SK-N-SH treated with all-trans-retinoic acid at 6 μM for 48 hours (cell line): ENCODE results near the gene IL36RN.

Experiments used
- ATAC-seq: fragments of 200-7000 bp; cut with Tn5 transposase; 3 replicates; pipeline ENCODE4 v1.9.1; 2020; ENCODE audit warnings: mild to moderate bottlenecking, moderate library complexity
- ARNTL ChIP-seq: fragments of 450-650 bp; formaldehyde crosslinking; IDR thresholded peaks from 2 replicates; pipeline ENCODE4 v1.5.0; 2020; ENCODE audit warnings: low read depth, mild to moderate bottlenecking, moderate library complexity, borderline replicate concordance
- BACH2 ChIP-seq: fragments of 250-450 bp; sonication (Bioruptor Pico); IDR thresholded peaks from 2 replicates; pipeline ENCODE4 v1.9.0; 2021; ENCODE audit warnings: mild to moderate bottlenecking, borderline replicate concordance
- CREB5 ChIP-seq: fragments of 250-450 bp; sonication (Bioruptor Pico); IDR thresholded peaks from 2 replicates; pipeline ENCODE4 v1.5.1; 2020; ENCODE audit warnings: low read depth, mild to moderate bottlenecking, moderate library complexity
- CSDC2 ChIP-seq: fragments of 250-450 bp; sonication (Bioruptor Pico); IDR thresholded peaks from 2 replicates; pipeline ENCODE4 v1.5.0; 2020; ENCODE audit warnings: mild to moderate bottlenecking, moderate library complexity
- ESRRG ChIP-seq: fragments of 250-450 bp; sonication (Bioruptor Pico); IDR thresholded peaks from 2 replicates; pipeline ENCODE4 v1.6.1; 2021; ENCODE audit warnings: mild to moderate bottlenecking
- GLIS3 ChIP-seq: fragments of 250-450 bp; sonication (Bioruptor Pico); IDR thresholded peaks from 2 replicates; pipeline ENCODE4 v1.5.0; 2020; ENCODE audit warnings: mild to moderate bottlenecking, moderate library complexity
- ISL1 ChIP-seq: fragments of 250-450 bp; sonication (Bioruptor Pico); IDR thresholded peaks from 2 replicates; pipeline ENCODE4 v2.1.2; 2022; ENCODE audit warnings: mild to moderate bottlenecking, moderate library complexity
- OSR1 ChIP-seq: fragments of 250-450 bp; sonication (Bioruptor Pico); IDR thresholded peaks from 2 replicates; pipeline ENCODE4 v1.8.0; 2022; ENCODE audit warnings: moderate library complexity, mild to moderate bottlenecking, inconsistent platforms
- PATZ1 ChIP-seq: fragments of 250-450 bp; sonication (Bioruptor Pico); IDR thresholded peaks from 2 replicates; pipeline ENCODE4 v1.8.0; 2020; ENCODE audit warnings: mild to moderate bottlenecking, moderate library complexity, borderline replicate concordance
- PPARA ChIP-seq: fragments of 250-450 bp; sonication (Bioruptor Pico); IDR thresholded peaks from 2 replicates; pipeline ENCODE4 v1.5.0; 2020; ENCODE audit warnings: mild to moderate bottlenecking, borderline replicate concordance
- RARB ChIP-seq: fragments of 250-450 bp; sonication (Bioruptor Pico); IDR thresholded peaks from 2 replicates; pipeline ENCODE4 v1.8.0; 2021; ENCODE audit warnings: mild to moderate bottlenecking, moderate library complexity
- SNAI2 ChIP-seq: fragments of 250-450 bp; sonication (Bioruptor Pico); IDR thresholded peaks from 2 replicates; pipeline ENCODE4 v1.5.0; 2020; ENCODE audit warnings: mild to moderate bottlenecking, moderate library complexity
- TCF4 ChIP-seq: fragments of 250-450 bp; sonication (Bioruptor Pico); IDR thresholded peaks from 2 replicates; pipeline ENCODE4 v1.8.0; 2021; ENCODE audit warnings: mild to moderate bottlenecking, moderate library complexity, borderline replicate concordance
- TOX ChIP-seq: fragments of 250-450 bp; sonication (Bioruptor Pico); IDR thresholded peaks from 2 replicates; pipeline ENCODE4 v1.8.0; 2021; ENCODE audit warnings: mild to moderate bottlenecking, moderate library complexity, borderline replicate concordance
- TSHZ2 ChIP-seq: fragments of 250-450 bp; sonication (Bioruptor Pico); IDR thresholded peaks from 2 replicates; pipeline ENCODE4 v1.5.0; 2020; ENCODE audit warnings: mild to moderate bottlenecking, moderate library complexity
- ZC3H10 ChIP-seq: fragments of 250-450 bp; sonication (Bioruptor Pico); IDR thresholded peaks from 2 replicates; pipeline ENCODE4 v1.5.1; 2021; ENCODE audit warnings: mild to moderate bottlenecking, moderate library complexity
- ZNF70 ChIP-seq: fragments of 450-650 bp; formaldehyde crosslinking; IDR thresholded peaks from 2 replicates; pipeline ENCODE4 v1.5.0; 2020; ENCODE audit warnings: mild to moderate bottlenecking, moderate library complexity
- ZNF8 ChIP-seq: fragments of 450-650 bp; formaldehyde crosslinking; IDR thresholded peaks from 2 replicates; pipeline ENCODE4 v1.5.0; 2020; ENCODE audit warnings: mild to moderate bottlenecking, moderate library complexity
- TF ChIP-seq, protein P1 (sequence below): fragments of 250-450 bp; sonication (Bioruptor Pico); IDR thresholded peaks from 2 replicates; pipeline ENCODE4 v1.5.1; 2021; ENCODE audit warnings: mild to moderate bottlenecking, moderate library complexity
- TF ChIP-seq, protein P2 (sequence below): fragments of 250-450 bp; sonication (Bioruptor Pico); IDR thresholded peaks from 2 replicates; pipeline ENCODE4 v1.8.0; 2021; ENCODE audit warnings: low read depth, mild to moderate bottlenecking, moderate library complexity, borderline replicate concordance

Gene IL36RN

GRCh38 chr2:113054066-113054465 lies 4.9 kb upstream of the IL36RN start:
- TF ChIP-seq ZNF70: no peak
- no peak for TF ChIP-seq CSDC2 (CRISPR knock-in tag)
- no peak for TF ChIP-seq PPARA (CRISPR knock-in tag)
- TF ChIP-seq ESRRG: no peak
- no peak for TF ChIP-seq ZNF8 (CRISPR knock-in tag)
- TF ChIP-seq, protein P1, sequence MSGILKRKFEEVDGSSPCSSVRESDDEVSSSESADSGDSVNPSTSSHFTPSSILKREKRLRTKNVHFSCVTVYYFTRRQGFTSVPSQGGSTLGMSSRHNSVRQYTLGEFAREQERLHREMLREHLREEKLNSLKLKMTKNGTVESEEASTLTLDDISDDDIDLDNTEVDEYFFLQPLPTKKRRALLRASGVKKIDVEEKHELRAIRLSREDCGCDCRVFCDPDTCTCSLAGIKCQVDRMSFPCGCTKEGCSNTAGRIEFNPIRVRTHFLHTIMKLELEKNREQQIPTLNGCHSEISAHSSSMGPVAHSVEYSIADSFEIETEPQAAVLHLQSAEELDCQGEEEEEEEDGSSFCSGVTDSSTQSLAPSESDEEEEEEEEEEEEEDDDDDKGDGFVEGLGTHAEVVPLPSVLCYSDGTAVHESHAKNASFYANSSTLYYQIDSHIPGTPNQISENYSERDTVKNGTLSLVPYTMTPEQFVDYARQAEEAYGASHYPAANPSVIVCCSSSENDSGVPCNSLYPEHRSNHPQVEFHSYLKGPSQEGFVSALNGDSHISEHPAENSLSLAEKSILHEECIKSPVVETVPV (CRISPR knock-in tag): no peak
- TF ChIP-seq TCF4: no peak
- TF ChIP-seq, protein P2, sequence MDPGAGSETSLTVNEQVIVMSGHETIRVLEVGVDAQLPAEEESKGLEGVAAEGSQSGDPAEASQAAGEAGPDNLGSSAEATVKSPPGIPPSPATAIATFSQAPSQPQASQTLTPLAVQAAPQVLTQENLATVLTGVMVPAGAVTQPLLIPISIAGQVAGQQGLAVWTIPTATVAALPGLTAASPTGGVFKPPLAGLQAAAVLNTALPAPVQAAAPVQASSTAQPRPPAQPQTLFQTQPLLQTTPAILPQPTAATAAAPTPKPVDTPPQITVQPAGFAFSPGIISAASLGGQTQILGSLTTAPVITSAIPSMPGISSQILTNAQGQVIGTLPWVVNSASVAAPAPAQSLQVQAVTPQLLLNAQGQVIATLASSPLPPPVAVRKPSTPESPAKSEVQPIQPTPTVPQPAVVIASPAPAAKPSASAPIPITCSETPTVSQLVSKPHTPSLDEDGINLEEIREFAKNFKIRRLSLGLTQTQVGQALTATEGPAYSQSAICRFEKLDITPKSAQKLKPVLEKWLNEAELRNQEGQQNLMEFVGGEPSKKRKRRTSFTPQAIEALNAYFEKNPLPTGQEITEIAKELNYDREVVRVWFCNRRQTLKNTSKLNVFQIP (CRISPR knock-in tag): no peak
- TF ChIP-seq, all 23 proteins: peak for 0
- ATAC-seq: no peak

DNA sequence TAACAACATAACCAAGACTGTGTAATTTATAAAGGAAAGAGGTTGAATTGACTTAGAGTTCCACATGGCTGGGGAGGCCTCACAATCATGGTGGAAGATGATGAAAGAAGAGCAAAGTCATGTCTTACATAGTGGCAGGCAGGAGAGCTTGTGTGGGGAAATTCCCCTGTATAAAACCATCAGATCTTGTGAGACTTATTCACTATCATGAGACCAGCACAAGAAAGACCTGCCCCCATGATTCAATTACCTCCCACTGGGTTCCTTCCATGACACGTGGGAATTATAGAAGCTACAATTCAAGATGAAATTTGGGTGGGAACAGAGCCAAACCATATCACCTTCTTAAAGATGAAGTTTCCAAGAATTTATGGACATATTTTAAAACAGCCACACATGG lies 2.5 kb upstream of the IL36RN start:
- TF ChIP-seq PATZ1 (no peak), ZNF70 (no peak)
- TF ChIP-seq, protein P1 (CRISPR knock-in tag): no peak
- ATAC-seq: no peak

DNA sequence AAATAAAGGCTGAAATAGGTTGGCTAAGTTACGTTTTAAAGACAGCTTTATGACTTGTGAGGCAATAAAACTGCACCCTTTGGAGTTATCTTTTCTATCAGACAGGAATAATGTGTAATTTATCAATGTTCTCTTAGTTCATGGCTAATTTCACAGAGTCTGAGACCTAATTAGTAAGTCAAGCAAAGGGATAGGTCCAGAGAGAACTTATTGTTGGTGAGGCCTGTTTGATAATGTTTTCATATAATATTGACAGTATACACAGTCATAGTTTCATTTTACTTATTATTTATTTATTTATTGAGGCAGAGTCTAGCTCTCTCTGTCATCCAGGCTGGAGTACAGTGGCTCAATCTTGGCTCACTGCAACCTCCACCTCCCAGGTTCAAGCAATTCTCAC lies 1.9 kb upstream of the IL36RN start:
- ATAC-seq: no peak
- TF ChIP-seq CSDC2 (CRISPR knock-in tag): no peak

- TF ChIP-seq BACH2 (CRISPR knock-in tag): no peak
- TF ChIP-seq ZNF8 (CRISPR knock-in tag): no peak
- no peak for ATAC-seq
Observed at GRCh38 chr2:113058411-113058994, 495 bp upstream of the IL36RN start.

- no peak for ATAC-seq
- TF ChIP-seq ZNF8 (CRISPR knock-in tag) (no peak), CSDC2 (CRISPR knock-in tag) (no peak), BACH2 (CRISPR knock-in tag) (no peak), CREB5 (CRISPR knock-in tag) (no peak), ARNTL (no peak), TSHZ2 (CRISPR knock-in tag) (no peak), SNAI2 (no peak), ESRRG (no peak), PPARA (CRISPR knock-in tag) (no peak), ISL1 (CRISPR knock-in tag) (no peak), ZC3H10 (CRISPR knock-in tag) (no peak), GLIS3 (CRISPR knock-in tag) (no peak), OSR1 (CRISPR knock-in tag) (no peak), RARB (no peak), TOX (CRISPR knock-in tag) (no peak)
- TF ChIP-seq, protein P2 (CRISPR knock-in tag): no peak
- TF ChIP-seq, protein P1 (CRISPR knock-in tag): no peak
Observed at GRCh38 chr2:113060396-113060795, 1.4 kb downstream of the IL36RN start.
